Activated CD8-positive, alpha-beta T cell treated with anti-CD3 and anti-CD28 coated beads for 36 hours (primary cell): ENCODE data around the gene BLNK. TPM values are rescaled to one million over a fixed set of nuclear protein-coding genes. Genes with fewer than 3 reads are reported as not detected.

Source experiments
- ATAC-seq: fragments of 200-7000 bp; cut with Tn5 transposase; one replicate; pipeline ENCODE4 v1.10.0; 2021; ENCODE audit warnings: mild to moderate bottlenecking, moderate library complexity
- CTCF ChIA-PET: fragments of 350-600 bp; sonication (Branson Sonifier 250); formaldehyde crosslinking; loops from one replicate; lab custom pipeline; 2021; ENCODE audit warnings: antibody characterized with exemption; lab: Charles Lee
- POLR2A ChIA-PET: fragments of 350-600 bp; sonication (Branson Sonifier 250); formaldehyde crosslinking; loops from one replicate; lab custom pipeline; 2021; ENCODE audit warnings: antibody characterized with exemption; lab: Charles Lee
- DNase-seq: peaks from one replicate; pipeline ENCODE4 v3.0.0-alpha.2; 2020
- H3K27ac Mint-ChIP-seq: one replicate; pipeline ENCODE4 v1.8.0; 2021; ENCODE audit warnings: mild to moderate bottlenecking, mixed read lengths
- H3K27me3 Mint-ChIP-seq: one replicate; pipeline ENCODE4 v1.8.0; 2021; ENCODE audit warnings: mixed read lengths
- H3K36me3 Mint-ChIP-seq: one replicate; pipeline ENCODE4 v1.8.0; 2021; ENCODE audit warnings: low read depth, mixed read lengths
- H3K4me1 Mint-ChIP-seq: one replicate; pipeline ENCODE4 v1.8.0; 2021; ENCODE audit warnings: low read depth, mixed read lengths
- H3K4me3 Mint-ChIP-seq: one replicate; pipeline ENCODE4 v1.8.0; 2021; ENCODE audit warnings: mild to moderate bottlenecking, moderate library complexity, mixed read lengths
- H3K9me3 Mint-ChIP-seq: one replicate; pipeline ENCODE4 v1.8.0; 2021; ENCODE audit warnings: mixed read lengths
- intact Hi-C: fragments of 100-400 bp; cut with micrococcal nuclease; formaldehyde crosslinking; loops from one replicate; pipeline ENCODE4 v1.10.0; 2022
- total RNA-seq, 2 experiments: library from RNA; stranded (reverse); gene quantifications; one replicate each; pipeline ENCODE4 v1.2.3, GENCODE V29; 2021
- TF ChIP-seq, protein P1 (sequence below): fragments of 200-600 bp; IDR thresholded peaks from one replicate; pipeline ENCODE4 v1.8.0; 2022; ENCODE audit warnings: antibody characterized with exemption, mild to moderate bottlenecking

BLNK gene
- total RNA-seq, 2 experiments from 2014 or later, result 0.16 TPM; not detected in 1

DNA sequence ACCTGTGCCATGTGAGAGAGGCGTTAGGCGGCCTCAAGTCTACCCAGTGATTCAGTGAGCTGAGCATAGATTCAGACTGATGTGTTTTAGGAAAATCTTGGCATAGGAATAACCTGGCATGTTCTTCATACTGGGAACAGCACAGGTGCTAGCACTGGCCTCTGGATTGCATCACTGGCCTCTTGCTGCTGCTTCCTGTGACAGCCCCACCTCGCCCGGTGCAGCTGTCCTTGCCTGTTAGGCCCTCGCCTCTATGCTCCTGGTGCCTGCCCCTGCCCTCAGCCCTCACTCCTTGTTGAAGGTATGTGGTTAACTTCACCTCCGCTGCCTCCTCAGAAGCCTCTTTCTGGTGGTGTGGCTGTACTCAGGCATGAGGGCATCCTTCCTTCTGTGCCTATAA lies 46.2 kb downstream of the BLNK start:
- no peak for DNase-seq
- TF ChIP-seq, protein P1, sequence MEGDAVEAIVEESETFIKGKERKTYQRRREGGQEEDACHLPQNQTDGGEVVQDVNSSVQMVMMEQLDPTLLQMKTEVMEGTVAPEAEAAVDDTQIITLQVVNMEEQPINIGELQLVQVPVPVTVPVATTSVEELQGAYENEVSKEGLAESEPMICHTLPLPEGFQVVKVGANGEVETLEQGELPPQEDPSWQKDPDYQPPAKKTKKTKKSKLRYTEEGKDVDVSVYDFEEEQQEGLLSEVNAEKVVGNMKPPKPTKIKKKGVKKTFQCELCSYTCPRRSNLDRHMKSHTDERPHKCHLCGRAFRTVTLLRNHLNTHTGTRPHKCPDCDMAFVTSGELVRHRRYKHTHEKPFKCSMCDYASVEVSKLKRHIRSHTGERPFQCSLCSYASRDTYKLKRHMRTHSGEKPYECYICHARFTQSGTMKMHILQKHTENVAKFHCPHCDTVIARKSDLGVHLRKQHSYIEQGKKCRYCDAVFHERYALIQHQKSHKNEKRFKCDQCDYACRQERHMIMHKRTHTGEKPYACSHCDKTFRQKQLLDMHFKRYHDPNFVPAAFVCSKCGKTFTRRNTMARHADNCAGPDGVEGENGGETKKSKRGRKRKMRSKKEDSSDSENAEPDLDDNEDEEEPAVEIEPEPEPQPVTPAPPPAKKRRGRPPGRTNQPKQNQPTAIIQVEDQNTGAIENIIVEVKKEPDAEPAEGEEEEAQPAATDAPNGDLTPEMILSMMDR, result no peak
- CTCF ChIA-PET, result interaction anchor here (1.1 to 2.6 kb wide), 4 partner anchors 115 to 531 kb away, joined by 3 to 7 read pairs (median 4); partner anchors contain the start of gene TCTN3
- ATAC-seq, result no peak
- intact Hi-C loops, result loop anchor here (5.0 kb wide), 1 partner anchor 208 kb away; no protein-coding TSS in a partner anchor
- POLR2A ChIA-PET, result no interaction called here
- Mint-ChIP-seq H3K4me3 (no peak overlapping the region), H3K4me1 (no peaks in the 10 kb centered on the region), H3K9me3 (no peaks in the 10 kb centered on the region), H3K27me3 (no peaks in the 10 kb centered on the region), H3K27ac (no peak overlapping the region), H3K36me3 (no peaks in the 10 kb centered on the region)

DNA sequence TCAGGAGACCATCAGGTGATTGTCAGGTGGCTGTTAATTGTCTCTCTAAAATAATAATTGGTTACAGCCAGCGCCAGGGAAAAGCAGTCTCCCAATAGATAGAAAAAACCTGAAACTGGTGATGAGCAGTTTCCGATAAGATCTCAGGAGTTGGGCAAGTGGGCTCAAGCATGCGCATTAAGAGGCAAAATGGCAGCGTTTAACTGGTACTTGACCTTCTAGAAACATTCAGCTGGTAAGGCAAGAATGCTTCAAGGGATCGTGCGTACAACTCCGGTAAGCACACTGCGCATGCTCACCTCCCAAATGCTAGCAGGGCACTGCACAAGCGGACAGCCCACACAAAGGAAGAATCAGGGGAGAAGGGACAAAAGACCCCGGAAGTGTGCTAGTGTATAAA lies 48.5 kb downstream of the BLNK start:
- Mint-ChIP-seq H3K36me3 (no peaks in the 10 kb centered on the region), H3K9me3 (no peaks in the 10 kb centered on the region), H3K27ac (no peak overlapping the region), H3K27me3 (no peaks in the 10 kb centered on the region), H3K4me1 (no peaks in the 10 kb centered on the region), H3K4me3 (no peak overlapping the region)
- intact Hi-C loops, result no loop called here
- TF ChIP-seq, protein P1, result no peak
- no peak for DNase-seq
- no peak for ATAC-seq
- ChIA-PET CTCF (interaction anchor here (1.2 kb wide), 2 partner anchors 9 to 14 kb away, joined by 3 read pairs; no protein-coding TSS in a partner anchor), POLR2A (no interaction called here)

DNA sequence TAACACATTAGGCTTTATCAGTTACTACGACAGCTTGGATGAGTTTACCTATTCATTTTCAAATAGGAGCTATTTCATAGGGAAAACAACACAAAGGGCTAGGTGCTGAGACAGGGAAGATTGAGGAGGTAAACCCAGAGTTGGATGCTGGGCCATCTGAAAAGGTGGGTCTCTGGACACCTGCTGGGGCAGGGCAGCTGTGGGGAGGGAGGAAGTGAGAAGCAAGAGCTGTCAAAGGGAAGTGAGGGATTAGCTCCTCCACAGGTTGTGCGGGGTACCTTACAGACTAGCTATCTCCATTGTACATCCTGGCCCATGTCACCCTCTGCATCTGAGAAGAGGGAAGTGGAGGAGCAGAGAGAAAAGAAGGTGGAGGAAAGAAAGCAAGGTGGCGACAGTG lies 48.9 kb downstream of the BLNK start:
- Mint-ChIP-seq H3K4me3 (no peak overlapping the region), H3K9me3 (no peaks in the 10 kb centered on the region), H3K4me1 (no peaks in the 10 kb centered on the region), H3K27me3 (no peaks in the 10 kb centered on the region), H3K36me3 (no peaks in the 10 kb centered on the region), H3K27ac (no peak overlapping the region)
- ChIA-PET CTCF (interaction anchor here (1.2 to 2.4 kb wide), 3 partner anchors 7 to 14 kb away, joined by 3 to 9 read pairs (median 3); no protein-coding TSS in a partner anchor), POLR2A (no interaction called here)
- ATAC-seq (no peak), DNase-seq (no peak)
- intact Hi-C loops, result no loop called here
- TF ChIP-seq, protein P1, result no peak

DNA sequence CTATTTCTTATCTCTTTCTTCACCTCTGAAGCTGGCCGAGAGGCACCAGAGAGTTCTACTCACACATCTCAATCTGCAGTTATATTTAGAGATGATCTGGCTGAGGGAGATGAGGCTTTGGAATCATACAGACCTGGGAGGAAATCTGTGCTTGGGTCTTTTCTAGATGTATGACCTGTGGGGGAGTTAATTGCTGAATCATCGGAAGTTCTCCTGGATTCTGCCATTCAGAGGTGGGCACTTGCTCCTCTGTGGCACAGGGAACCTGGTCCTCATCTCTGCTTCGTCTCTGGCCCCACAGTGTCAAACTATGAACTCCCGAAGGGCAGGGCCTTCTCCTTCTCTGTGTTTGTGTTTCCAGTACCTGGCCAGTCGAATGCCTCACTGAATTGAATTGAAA lies 52.5 kb downstream of the BLNK start:
- Mint-ChIP-seq H3K9me3 (no peaks in the 10 kb centered on the region), H3K4me3 (no peak overlapping the region), H3K4me1 (no peaks in the 10 kb centered on the region), H3K27me3 (peaks cover 2% of the 10 kb centered on the region), H3K27ac (no peak overlapping the region), H3K36me3 (no peaks in the 10 kb centered on the region)
- DNase-seq (no peak), ATAC-seq (no peak)
- ChIA-PET POLR2A (no interaction called here), CTCF (interaction anchor here (1.2 kb wide), 1 partner anchor 11 kb away, joined by 5 read pairs; no protein-coding TSS in a partner anchor)
- intact Hi-C loops, result no loop called here
- TF ChIP-seq, protein P1, result no peak

DNA sequence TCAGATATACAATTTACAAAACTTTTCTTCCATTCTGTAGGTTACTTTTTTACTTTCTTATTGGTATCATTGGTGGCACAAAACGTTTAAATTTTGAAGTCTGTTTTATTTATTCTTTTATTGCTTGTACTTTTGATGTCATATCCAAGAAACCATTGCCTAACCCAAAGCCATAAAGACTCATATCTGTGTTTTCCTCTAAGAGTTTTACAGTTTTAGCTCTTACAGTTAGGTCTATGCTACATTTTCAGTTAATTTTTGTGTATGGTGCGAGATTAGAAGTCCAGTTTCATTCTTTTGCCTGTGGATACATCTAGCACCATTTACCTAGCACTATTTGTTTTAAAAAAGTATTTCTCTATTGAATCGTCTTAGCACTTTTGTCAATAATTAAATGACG lies 53.7 kb downstream of the BLNK start:
- DNase-seq (no peak), ATAC-seq (no peak)
- no peaks in the 10 kb centered on the region for H3K4me1 Mint-ChIP-seq
- intact Hi-C loops, result no loop called here
- CTCF ChIA-PET, result interaction anchor here (1.1 kb wide), 1 partner anchor 12 kb away, joined by 3 read pairs; no protein-coding TSS in a partner anchor
- peaks cover 2% of the 10 kb centered on the region for H3K27me3 Mint-ChIP-seq
- POLR2A ChIA-PET, result interaction anchor here (0.5 kb wide), 1 partner anchor 14 kb away, joined by 3 read pairs; no protein-coding TSS in a partner anchor
- H3K4me3 Mint-ChIP-seq, result no peak overlapping the region
- H3K27ac Mint-ChIP-seq, result no peak overlapping the region
- no peaks in the 10 kb centered on the region for H3K36me3 Mint-ChIP-seq
- TF ChIP-seq, protein P1, result no peak
- no peaks in the 10 kb centered on the region for H3K9me3 Mint-ChIP-seq
